GM21825 (cell line): ENCODE data around the gene DROSHA.

Source experiments
- ATAC-seq: cut with Tn5 transposase; IDR thresholded peaks from one replicate; pipeline ENCODE4 v1.9.1; 2021; ENCODE audit warnings: mild to moderate bottlenecking, moderate library complexity; ENCODE audit not compliant: unreplicated experiment

DROSHA gene

DNA sequence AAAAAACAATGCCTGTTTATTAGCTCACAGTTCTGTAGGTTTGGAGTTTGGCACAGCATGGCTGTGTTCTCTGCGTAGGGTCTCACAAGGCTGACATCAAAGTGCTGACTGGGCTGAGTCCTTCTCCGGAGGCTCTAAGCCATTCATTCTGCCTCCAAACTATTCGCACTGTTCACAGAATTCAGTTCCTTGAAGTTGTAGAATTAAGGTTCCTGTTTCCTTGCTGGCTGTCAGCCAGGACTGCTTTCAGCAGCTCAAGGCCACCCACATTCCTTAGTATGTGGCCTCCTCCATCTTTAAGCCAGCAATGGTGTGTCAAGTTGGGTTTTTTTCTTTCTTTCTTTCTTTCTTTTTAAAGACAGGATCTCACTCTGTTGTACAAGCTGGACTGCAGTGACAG is 176.6 kb downstream of the DROSHA start:
- no peak for ATAC-seq
